MCF 10A (cell line): ENCODE data around the gene KASH5. TPM values are rescaled to one million over a fixed set of nuclear protein-coding genes. Genes with fewer than 3 reads are reported as not detected.

Source experiments
- Bru-seq: library from RNA; stranded (reverse); fragments of 400-500 nt; gene quantifications from one replicate; lab custom pipeline; 2021; lab: Mats Ljungman, UMichigan
- BruChase-seq, 2 experiments: library from RNA; stranded (reverse); fragments of 400-500 nt; gene quantifications; one replicate each; lab custom pipeline; 2021; lab: Mats Ljungman, UMichigan
- BruUV-seq: library from RNA; stranded (reverse); fragments of 400-500 nt; replicated peaks from 2 replicates; lab custom pipeline; 2021; lab: Mats Ljungman, UMichigan
- CTCF ChIA-PET: fragments of 300-600 bp; sonication (Branson Sonifier 250); formaldehyde crosslinking; extraction: SDS; loops from one replicate; lab custom pipeline; 2021; ENCODE audit warnings: antibody characterized with exemption, inconsistent platforms; lab: Yijun Ruan, JAX
- POLR2A ChIA-PET: fragments of 300-600, 350-650 bp; sonication (Branson Sonifier 250); formaldehyde crosslinking; extraction: SDS; loops from one replicate; lab custom pipeline; 2020; ENCODE audit warnings: antibody characterized with exemption, inconsistent platforms; lab: Yijun Ruan, JAX
- DNase-seq: peaks from one replicate; pipeline ENCODE4 v3.0.0-alpha.2; 2018; ENCODE audit not compliant: unreplicated experiment
- H3K27ac Mint-ChIP-seq: one replicate; pipeline ENCODE4 v1.8.0; 2022; ENCODE audit warnings: mild to moderate bottlenecking, low read depth, mixed read lengths; ENCODE audit not compliant: unreplicated experiment
- H3K27me3 Mint-ChIP-seq: one replicate; pipeline ENCODE4 v1.8.0; 2022; ENCODE audit warnings: mixed read lengths; ENCODE audit not compliant: insufficient read depth, unreplicated experiment
- H3K36me3 Mint-ChIP-seq: one replicate; pipeline ENCODE4 v1.8.0; 2022; ENCODE audit warnings: mild to moderate bottlenecking, moderate library complexity, mixed read lengths; ENCODE audit not compliant: insufficient read depth, unreplicated experiment
- H3K4me1 Mint-ChIP-seq: one replicate; pipeline ENCODE4 v1.8.0; 2022; ENCODE audit warnings: mixed read lengths; ENCODE audit not compliant: insufficient read depth, unreplicated experiment
- H3K4me3 Mint-ChIP-seq: one replicate; pipeline ENCODE4 v1.8.0; 2022; ENCODE audit warnings: mild to moderate bottlenecking, moderate library complexity, mixed read lengths; ENCODE audit not compliant: unreplicated experiment
- H3K9me3 Mint-ChIP-seq: one replicate; pipeline ENCODE4 v1.8.0; 2022; ENCODE audit warnings: mixed read lengths; ENCODE audit not compliant: unreplicated experiment
- CTCF ChIP-seq: fragments of 200-600 bp; IDR thresholded peaks from one replicate; pipeline ENCODE4 v1.8.0; 2022; ENCODE audit warnings: antibody characterized with exemption, mild to moderate bottlenecking; ENCODE audit not compliant: unreplicated experiment
- intact Hi-C: fragments of 100-400 bp; cut with micrococcal nuclease; formaldehyde crosslinking; loops from 2 replicates; pipeline ENCODE4 v1.14.1; 2022
- long read RNA-seq: library from polyadenylated mRNA; stranded (forward); transcript quantifications from one replicate; pipeline ENCODE4 v2.0.0, GENCODE V29; 2022
- total RNA-seq: library from RNA; stranded (reverse); gene quantifications from 2 replicates; pipeline ENCODE4 v1.2.3, GENCODE V29; 2022

Gene KASH5
- total RNA-seq = not detected in 2 replicates
- not detected for Bru-seq, nascent RNA
- not detected for BruChase-seq, experiment 1, labeled RNA remaining after a 6-hour chase
- not detected for BruChase-seq, experiment 2, labeled RNA remaining after a 2-hour chase
- long read RNA-seq = 0 reads

- H3K27ac Mint-ChIP-seq = no peak within 1 kb of the TSS
- H3K4me3 Mint-ChIP-seq = no peak within 1 kb of the TSS
- ChIA-PET POLR2A (no interaction called here), CTCF (no interaction called here)
- DNase-seq = no peak
- no TSS peak for BruUV-seq
- no peaks in the 10 kb centered on the region for H3K9me3 Mint-ChIP-seq
- H3K36me3 Mint-ChIP-seq = no peaks in the 10 kb centered on the region
- H3K27me3 Mint-ChIP-seq = peaks cover 23% of the 10 kb centered on the region
- TF ChIP-seq CTCF = no peak
- H3K4me1 Mint-ChIP-seq = peaks cover 6% of the 10 kb centered on the region
- intact Hi-C loops = no loop called here
These were observed at the start of gene KASH5 for GRCh38 chr19:49387936-49388372. Gene KASH5, plus strand, starts transcription at chr19:49388249. Its CDS starts 2,635 bp downstream, at chr19:49390884.

- no TSS peak for BruUV-seq
- POLR2A ChIA-PET = interaction anchor here (0.6 kb wide), 1 partner anchor 180 kb away, joined by 3 read pairs; no protein-coding TSS in a partner anchor
- CTCF ChIA-PET = no interaction called here
- peak; percentile 52 for DNase-seq
- H3K27ac Mint-ChIP-seq = no peak overlapping the region
- TF ChIP-seq CTCF = no peak
- H3K27me3 Mint-ChIP-seq = no peaks in the 10 kb centered on the region
- peaks cover 6% of the 10 kb centered on the region for H3K4me1 Mint-ChIP-seq
- no peaks in the 10 kb centered on the region for H3K9me3 Mint-ChIP-seq
- H3K4me3 Mint-ChIP-seq = peak overlapping the region; percentile 43
- no peaks in the 10 kb centered on the region for H3K36me3 Mint-ChIP-seq
- intact Hi-C loops = no loop called here
These were observed 49.3 kb upstream of the KASH5 start for GRCh38 chr19:49338691-49339300.

- ChIA-PET POLR2A (no interaction called here), CTCF (interaction anchor here (0.8 kb wide), 1 partner anchor 113 kb away, joined by 4 read pairs; no protein-coding TSS in a partner anchor)
- no peak for DNase-seq
- Mint-ChIP-seq H3K4me1 (peaks cover 6% of the 10 kb centered on the region), H3K9me3 (no peaks in the 10 kb centered on the region), H3K36me3 (no peaks in the 10 kb centered on the region), H3K4me3 (no peak overlapping the region), H3K27me3 (no peaks in the 10 kb centered on the region), H3K27ac (no peak overlapping the region)
- no TSS peak for BruUV-seq
- intact Hi-C loops = no loop called here
- no peak for TF ChIP-seq CTCF
These were observed 48.6 kb upstream of the KASH5 start for GRCh38 chr19:49339301-49340068.
